Common myeloid progenitor, CD34-positive (primary cell): Measurements from ENCODE around the gene ARHGEF18.
"Not testable (repeated sequence)": the region's sequence is repeated elsewhere in the genome, so short reads cannot be mapped to it uniquely, and the experiment has no call there.

Experiments
- CTCF ChIA-PET: fragments of 350-600 bp; sonication (Branson Sonifier 250); formaldehyde crosslinking; loops from one replicate; lab custom pipeline; 2021; ENCODE audit warnings: antibody characterized with exemption; lab: Charles Lee
- POLR2A ChIA-PET: fragments of 350-600 bp; sonication (Branson Sonifier 250); formaldehyde crosslinking; loops from one replicate; lab custom pipeline; 2021; ENCODE audit warnings: antibody characterized with exemption; lab: Charles Lee
- DNase-seq, 3 donors: peaks; one replicate each; pipeline versions ENCODE4 v3.0.0 to v3.0.0-alpha.2; 2013
- H3K27ac ChIP-seq, 2 experiments: 1 replicate in 1 of 2; 2 replicates in 1 of 2; pipeline ENCODE4 v1.7.0; 2013; ENCODE audit warnings: inconsistent platforms in 2 of 2, low read length in 2 of 2, mild to moderate bottlenecking in 2 of 2, low read depth in 1 of 2, moderate library complexity in 1 of 2; ENCODE audit not compliant: severe bottlenecking in 2 of 2, insufficient read depth in 1 of 2, poor library complexity in 1 of 2
- H3K27me3 ChIP-seq, 5 experiments: replicated peaks in 2 of 5; 1 replicate in 3 of 5; 2 replicates in 2 of 5; pipeline versions ENCODE4 v1.6.1 to v1.7.0; 2013; ENCODE audit warnings: low read length in 4 of 5, mild to moderate bottlenecking in 2 of 5, moderate library complexity in 2 of 5, inconsistent platforms in 1 of 5; ENCODE audit not compliant: insufficient read depth in 5 of 5, control insufficient read depth in 4 of 5
- H3K36me3 ChIP-seq, 4 experiments: 1 replicate in 2 of 4; 2 replicates in 2 of 4; pipeline versions ENCODE4 v1.6.1 to v1.7.0; 2013; ENCODE audit warnings: low read length in 3 of 4, control low read depth in 1 of 4, mild to moderate bottlenecking in 1 of 4; ENCODE audit not compliant: control insufficient read depth in 4 of 4, insufficient read depth in 4 of 4
- H3K4me1 ChIP-seq, 4 experiments: 1 replicate in 3 of 4; 2 replicates in 1 of 4; pipeline versions ENCODE4 v1.6.1 to v1.7.1; 2013; ENCODE audit warnings: low read length in 3 of 4, mild to moderate bottlenecking in 3 of 4, control low read depth in 1 of 4, inconsistent platforms in 1 of 4, moderate library complexity in 1 of 4; ENCODE audit not compliant: control insufficient read depth in 4 of 4, insufficient read depth in 4 of 4; ENCODE audit errors: control extremely low read depth in 1 of 4
- H3K4me3 ChIP-seq, 7 experiments: 1 replicate in 4 of 7; 2 replicates in 3 of 7; pipeline versions ENCODE4 v1.5.1 to v1.7.0; 2013; ENCODE audit warnings: mild to moderate bottlenecking in 7 of 7, low read length in 6 of 7, moderate library complexity in 6 of 7, inconsistent platforms in 2 of 7, low read depth in 2 of 7, control low read depth in 1 of 7; ENCODE audit not compliant: insufficient read depth in 4 of 7, control insufficient read depth in 1 of 7; ENCODE audit errors: extremely low read depth in 1 of 7
- H3K9me3 ChIP-seq, 5 experiments: 1 replicate in 4 of 5; 2 replicates in 1 of 5; pipeline versions ENCODE4 v1.6.1 to v1.7.1; 2013; ENCODE audit warnings: low read length in 4 of 5, mild to moderate bottlenecking in 2 of 5, inconsistent platforms in 1 of 5, low read depth in 1 of 5, moderate library complexity in 1 of 5; ENCODE audit not compliant: control insufficient read depth in 4 of 5, insufficient read depth in 2 of 5; ENCODE audit errors: control extremely low read depth in 1 of 5
- WGBS: methylation state at CpG from one replicate; pipeline ENCODE4 v1.1.5; 2013; ENCODE audit not compliant: insufficient coverage; 5-methylcytosine and 5-hydroxymethylcytosine counted together

ARHGEF18 gene

DNA sequence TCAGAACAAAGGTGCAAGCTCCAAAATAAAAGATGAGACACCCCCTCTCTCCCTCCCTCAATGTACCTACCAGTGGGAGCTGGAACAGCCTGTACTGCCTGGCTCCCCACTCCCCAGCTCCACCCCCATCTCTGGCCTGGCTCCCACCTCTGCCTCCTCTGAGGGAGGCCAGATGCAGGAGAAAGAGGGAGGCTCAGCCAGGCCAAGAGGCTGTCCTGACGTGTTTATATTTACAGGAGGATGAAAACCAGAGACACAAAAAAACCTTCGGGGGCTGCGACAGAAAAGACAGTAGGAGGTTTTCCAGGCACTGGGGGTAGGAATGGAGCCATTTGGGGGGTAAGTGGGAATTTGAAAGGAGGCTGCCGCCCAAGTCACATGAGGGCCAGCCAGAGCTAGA, 19.7 kb downstream of the ARHGEF18 start:
- H3K9me3 ChIP-seq: no peaks in the 10 kb centered on the region
- POLR2A ChIA-PET: interaction anchor here (0.5 kb wide), 1 partner anchor 177 kb away, joined by 3 read pairs; no protein-coding TSS in a partner anchor
- WGBS: 94% methylated on average over 4 of the region's 4 CpGs
- CTCF ChIA-PET: interaction anchor here (0.6 to 3.2 kb wide), 2 partner anchors 12 to 14 kb away, joined by 3 to 12 read pairs; no protein-coding TSS in a partner anchor
- H3K4me1 ChIP-seq: no peaks in the 10 kb centered on the region
- H3K27ac ChIP-seq: no peak overlapping the region
- H3K27me3 ChIP-seq: no peaks in the 10 kb centered on the region
- H3K4me3 ChIP-seq: no peak overlapping the region
- H3K36me3 ChIP-seq: peaks cover 2 to 58% (median 10%) of the 10 kb centered on the region in 4 experiments
- DNase-seq: no peak

DNA sequence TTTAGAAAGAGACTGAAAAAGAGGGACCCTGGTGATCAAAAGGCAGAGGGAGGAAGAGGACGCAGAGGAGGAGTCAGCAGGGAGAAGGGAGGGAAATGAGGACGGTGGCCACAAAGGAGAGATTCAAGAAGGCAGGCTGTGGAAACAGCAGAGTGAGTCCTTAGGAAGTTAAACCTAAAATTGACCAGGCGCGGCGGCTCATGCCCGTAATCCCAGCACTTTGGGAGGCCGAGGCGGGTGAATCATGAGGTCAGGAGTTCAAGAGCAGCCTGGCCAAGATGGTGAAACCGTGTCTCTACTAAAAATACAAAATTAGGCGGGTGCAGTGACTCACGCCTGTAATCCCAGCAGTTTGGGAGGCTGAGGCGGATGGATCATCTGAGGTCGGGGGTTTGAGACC, 20.1 kb downstream of the ARHGEF18 start:
- 91% methylated on average over 10 of the region's 13 CpGs for WGBS
- not testable (repeated sequence) for H3K4me1 ChIP-seq, H3K4me3 ChIP-seq, H3K27ac ChIP-seq, H3K27me3 ChIP-seq, H3K9me3 ChIP-seq, DNase-seq
- POLR2A ChIA-PET: interaction anchor here (0.5 to 0.6 kb wide), 2 partner anchors 34 to 178 kb away, joined by 3 read pairs; no protein-coding TSS in a partner anchor
- CTCF ChIA-PET: interaction anchor here (0.6 to 3.2 kb wide), 2 partner anchors 11 to 14 kb away, joined by 3 to 12 read pairs; no protein-coding TSS in a partner anchor
- peaks cover 2 to 59% (median 10%) of the 10 kb centered on the region in 4 experiments for H3K36me3 ChIP-seq

DNA sequence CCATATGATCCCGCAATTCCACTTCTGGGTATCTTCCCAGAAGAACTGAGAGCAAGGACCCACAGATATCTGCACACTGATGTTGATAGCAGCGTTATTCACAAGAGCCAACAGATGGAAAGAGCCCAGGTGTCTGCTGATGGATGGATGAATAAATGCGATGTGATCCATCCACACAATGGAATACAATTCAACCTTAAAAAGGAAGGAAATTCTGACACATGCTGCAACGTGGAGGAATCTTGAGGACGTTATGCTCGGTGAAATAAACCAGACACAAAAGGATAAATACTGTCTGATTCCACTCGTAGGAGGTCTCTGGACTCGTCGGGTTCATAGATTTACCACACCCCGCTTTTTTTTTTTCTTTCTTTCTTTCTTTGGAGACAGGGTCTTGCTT, 21.8 kb downstream of the ARHGEF18 start:
- Histone ChIP-seq H3K9me3 (no peaks in the 10 kb centered on the region), H3K36me3 (peaks cover 4 to 57% (median 9%) of the 10 kb centered on the region in 4 experiments), H3K27ac (no peak overlapping the region), H3K4me3 (no peak overlapping the region), H3K4me1 (no peaks in the 10 kb centered on the region), H3K27me3 (no peaks in the 10 kb centered on the region)
- no peak for DNase-seq
- POLR2A ChIA-PET: no interaction called here
- CTCF ChIA-PET: interaction anchor here (1.2 kb wide), 1 partner anchor 357 kb away, joined by 3 read pairs; no protein-coding TSS in a partner anchor
- 87% methylated on average over 7 of the region's 10 CpGs for WGBS

- peaks cover 4 to 60% (median 10%) of the 10 kb centered on the region in 4 experiments for H3K36me3 ChIP-seq
- no peaks in the 10 kb centered on the region for H3K9me3 ChIP-seq
- WGBS: 97% methylated on average over 3 of the region's 3 CpGs
- no peaks in the 10 kb centered on the region for H3K27me3 ChIP-seq
- H3K4me1 ChIP-seq: no peaks in the 10 kb centered on the region
- ChIA-PET POLR2A (no interaction called here), CTCF (interaction anchor here (0.9 to 1.2 kb wide), 2 partner anchors 129 to 357 kb away, joined by 3 read pairs; no protein-coding TSS in a partner anchor)
- no peak for DNase-seq
- no peak overlapping the region for H3K27ac ChIP-seq
- H3K4me3 ChIP-seq: no peak overlapping the region
These were observed 22.3 kb downstream of the ARHGEF18 start for GRCh38 chr19:7371001-7371400.

GRCh38 chr19:7372810-7373209, 24.1 kb downstream of the ARHGEF18 start:
- ChIA-PET CTCF (no interaction called here), POLR2A (interaction anchor here (0.7 kb wide), 1 partner anchor 24 kb away, joined by 6 read pairs; the partner anchor contains the start of gene ARHGEF18)
- Histone ChIP-seq H3K4me1 (no peaks in the 10 kb centered on the region), H3K36me3 (peaks cover 2 to 64% (median 15%) of the 10 kb centered on the region in 4 experiments), H3K4me3 (no peak overlapping the region), H3K27ac (no peak overlapping the region), H3K27me3 (no peaks in the 10 kb centered on the region), H3K9me3 (no peaks in the 10 kb centered on the region)
- WGBS: 95% methylated on average over 11 of the region's 11 CpGs
- no peak for DNase-seq

GRCh38 chr19:7373862-7374261, 25.1 kb downstream of the ARHGEF18 start:
- DNase-seq: no peak
- CTCF ChIA-PET: no interaction called here

GRCh38 chr19:7376151-7376852, 27.6 kb downstream of the ARHGEF18 start:
- WGBS: 96% methylated on average over 6 of the region's 6 CpGs
- no peaks in the 10 kb centered on the region for H3K9me3 ChIP-seq
- CTCF ChIA-PET: no interaction called here
- no peaks in the 10 kb centered on the region for H3K27me3 ChIP-seq
- H3K36me3 ChIP-seq: peaks cover 6 to 61% (median 17%) of the 10 kb centered on the region in 4 experiments
- no peak overlapping the region for H3K4me3 ChIP-seq
- DNase-seq: no peak
- no peaks in the 10 kb centered on the region for H3K4me1 ChIP-seq
- H3K27ac ChIP-seq: no peak overlapping the region
- POLR2A ChIA-PET: no interaction called here

More at GRCh38 chr19:7373862-7374261, 25.1 kb downstream of the ARHGEF18 start:
- WGBS: 98% methylated on average over 5 of the region's 6 CpGs
- Histone ChIP-seq H3K4me1 (no peaks in the 10 kb centered on the region), H3K27ac (no peak overlapping the region), H3K27me3 (no peaks in the 10 kb centered on the region), H3K36me3 (peaks cover 6 to 62% (median 17%) of the 10 kb centered on the region in 4 experiments), H3K4me3 (no peak overlapping the region), H3K9me3 (no peaks in the 10 kb centered on the region)
- POLR2A ChIA-PET: no interaction called here
